NCI-H2029 (cell line): ENCODE data around the gene IQGAP3.
"Not testable (repeated sequence)": the region's sequence is repeated elsewhere in the genome, so short reads cannot be mapped to it uniquely, and the experiment has no call there.

Experiments used
- DNase-seq: peaks from one replicate; lab custom pipeline; 2025; lab: John Stamatoyannopoulos, UW

IQGAP3 gene

GRCh38 chr1:156594190-156594589 lies 21.8 kb upstream of the IQGAP3 start:
- DNase-seq, result no peak

GRCh38 chr1:156593661-156593989 lies 21.3 kb upstream of the IQGAP3 start:
- DNase-seq, result no peak

- peak; percentile 61 for DNase-seq
These were observed 20.7 kb upstream of the IQGAP3 start for GRCh38 chr1:156592910-156593660.

GRCh38 chr1:156592158-156592909 lies 20.0 kb upstream of the IQGAP3 start:
- no peak for DNase-seq

- DNase-seq, result peak; percentile 59
These were observed 19.2 kb upstream of the IQGAP3 start, which contains the start of gene NAXE for GRCh38 chr1:156591432-156592157. TSS of gene NAXE (plus strand) at chr1:156591776. CDS start at chr1:156591805, 29 bp downstream.

- no peak for DNase-seq
These were observed 18.7 kb upstream of the IQGAP3 start for GRCh38 chr1:156591181-156591431.

GRCh38 chr1:156590326-156591180 lies 18.2 kb upstream of the IQGAP3 start:
- DNase-seq, result no peak

- no peak for DNase-seq
These were observed 17.2 kb upstream of the IQGAP3 start for GRCh38 chr1:156589546-156589945.

GRCh38 chr1:156587927-156588326 lies 15.6 kb upstream of the IQGAP3 start:
- DNase-seq, result not testable (repeated sequence)

GRCh38 chr1:156586892-156587477 lies 14.6 kb upstream of the IQGAP3 start:
- DNase-seq, result no peak

- no peak for DNase-seq
These were observed 14.0 kb upstream of the IQGAP3 start for GRCh38 chr1:156586323-156586722.

GRCh38 chr1:156584813-156585212 lies 12.4 kb upstream of the IQGAP3 start:
- no peak for DNase-seq

- DNase-seq, result peak; percentile 63
These were observed 11.7 kb upstream of the IQGAP3 start for GRCh38 chr1:156583821-156584622.

GRCh38 chr1:156582388-156583017 lies 10.1 kb upstream of the IQGAP3 start:
- DNase-seq, result no peak

GRCh38 chr1:156581661-156582387 lies 9.5 kb upstream of the IQGAP3 start:
- no peak for DNase-seq

- DNase-seq, result no peak
These were observed 7.1 kb upstream of the IQGAP3 start, which contains the start of gene TTC24 for GRCh38 chr1:156579472-156579871. TSS of gene TTC24 (plus strand) at chr1:156579723. CDS start at chr1:156581365, 1,642 bp downstream.

GRCh38 chr1:156578055-156578454 lies 5.7 kb upstream of the IQGAP3 start:
- no peak for DNase-seq

- DNase-seq, result peak; percentile 62
These were observed 5.2 kb upstream of the IQGAP3 start for GRCh38 chr1:156577550-156577949.

GRCh38 chr1:156574039-156574633 lies 1.8 kb upstream of the IQGAP3 start:
- no peak for DNase-seq
